NCI-H82 treated with DMSO at 0.1 percent for 48 hours (cell line): ENCODE data around the gene RPH3AL.

ENCODE experiments used
- DNase-seq: peaks from one replicate; lab custom pipeline; 2025; ENCODE audit not compliant: unreplicated experiment; lab: John Stamatoyannopoulos, UW

Gene RPH3AL

GRCh38 chr17:303168-303567, 49.4 kb downstream of the RPH3AL start:
- no peak for DNase-seq

DNA sequence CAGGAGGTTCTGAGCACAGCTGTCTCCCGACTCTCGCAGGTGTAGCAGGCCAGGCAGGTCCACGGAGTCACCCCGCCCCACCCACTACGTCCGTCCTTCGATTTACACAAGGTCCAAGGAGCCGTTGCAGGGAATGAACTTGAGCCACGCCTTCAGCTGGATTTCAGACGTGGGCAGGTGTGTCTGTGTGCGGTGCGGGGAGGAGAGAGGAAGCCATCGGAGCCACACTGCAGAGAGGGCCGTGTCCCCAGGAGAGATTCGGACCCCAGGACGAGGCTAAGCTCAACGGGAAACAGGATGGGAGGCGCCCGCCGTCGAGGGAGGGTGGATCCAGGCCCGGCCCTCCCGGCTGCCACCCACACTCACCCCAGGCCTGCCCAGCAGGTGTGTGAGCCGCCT, 50.3 kb downstream of the RPH3AL start:
- no peak for DNase-seq

DNA sequence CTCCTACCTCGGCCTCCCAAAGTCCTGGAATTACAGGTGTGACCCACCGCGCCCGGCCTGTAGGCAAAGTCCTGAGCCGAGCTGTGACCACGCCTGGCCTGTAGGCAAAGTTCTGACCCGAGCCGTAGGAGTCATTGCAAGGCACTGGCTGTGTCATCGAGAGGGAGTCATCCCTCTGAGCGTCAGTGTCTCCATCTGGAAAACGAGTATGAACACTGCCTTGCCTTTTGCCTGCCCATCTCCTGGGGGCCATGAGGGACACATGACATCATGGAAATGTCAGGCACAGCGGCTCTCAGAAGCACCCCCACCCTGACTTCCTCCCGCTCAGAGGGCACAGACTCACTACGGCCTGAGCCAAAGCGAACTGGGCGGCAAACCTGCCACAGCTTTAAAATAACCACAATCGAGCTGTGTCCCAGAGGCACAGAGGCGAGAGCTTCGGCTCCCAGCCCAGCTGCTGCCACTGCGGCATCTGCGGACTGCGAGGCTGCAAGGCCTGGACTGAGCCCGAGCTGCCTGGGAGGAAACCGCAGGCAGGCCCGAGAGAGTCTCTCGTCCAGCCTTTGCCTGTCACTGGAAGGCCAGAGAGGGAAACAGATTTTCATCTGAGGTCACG, 50.8 kb downstream of the RPH3AL start:
- DNase-seq: no peak

DNA sequence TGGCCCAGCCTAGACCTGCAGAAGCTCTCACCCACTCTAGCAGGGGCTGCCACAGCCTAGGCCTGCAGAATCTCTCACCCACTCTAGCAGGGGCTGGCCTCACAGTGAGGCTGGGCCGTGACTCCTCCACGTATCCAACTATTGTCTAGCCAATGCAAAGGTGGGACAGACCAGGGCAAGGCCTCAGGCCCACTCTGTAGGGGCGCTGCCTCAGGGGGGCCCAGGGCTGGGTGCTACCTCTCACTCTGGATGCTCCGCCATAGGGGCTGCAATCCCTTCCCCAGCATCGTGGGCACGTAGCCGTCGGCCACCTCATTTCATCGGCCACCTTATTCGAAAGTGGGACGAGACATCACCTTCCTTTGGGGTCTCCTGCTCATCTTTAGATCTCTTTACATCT, 51.7 kb downstream of the RPH3AL start:
- DNase-seq: no peak

GRCh38 chr17:299546-299945, 53.1 kb downstream of the RPH3AL start:
- no peak for DNase-seq

DNA sequence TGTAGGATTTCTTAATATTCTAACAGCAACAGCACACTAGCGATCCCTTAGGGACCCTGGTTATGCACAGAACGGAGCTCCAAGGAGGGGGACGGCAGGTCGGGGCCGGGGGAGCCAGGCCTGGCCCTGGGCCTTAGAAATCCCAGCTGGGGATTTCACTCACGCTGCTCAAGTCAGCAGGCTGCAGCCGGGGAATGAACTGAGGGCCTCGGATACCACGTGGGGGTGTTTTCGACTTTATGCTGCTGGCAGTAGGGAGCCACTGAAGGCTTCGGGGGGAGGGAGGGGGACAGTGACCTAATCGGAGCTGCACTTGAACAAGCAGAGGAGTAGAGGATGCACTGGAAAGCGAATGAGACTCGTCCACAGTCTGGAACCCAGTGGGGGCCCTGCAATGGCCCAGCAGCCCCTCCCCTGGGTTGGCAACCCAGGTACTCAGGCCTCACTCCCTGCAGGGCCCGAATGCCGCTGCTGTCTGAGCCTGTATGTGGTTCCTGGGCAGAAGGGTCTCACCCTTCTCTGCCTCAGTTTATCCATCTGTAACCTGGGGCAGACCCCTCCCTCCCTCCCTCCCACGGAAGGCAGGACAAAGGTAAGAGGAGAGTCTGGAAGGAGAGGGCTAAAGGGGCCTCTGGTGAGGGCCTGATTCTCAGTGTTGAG, 53.7 kb downstream of the RPH3AL start:
- no peak for DNase-seq

DNA sequence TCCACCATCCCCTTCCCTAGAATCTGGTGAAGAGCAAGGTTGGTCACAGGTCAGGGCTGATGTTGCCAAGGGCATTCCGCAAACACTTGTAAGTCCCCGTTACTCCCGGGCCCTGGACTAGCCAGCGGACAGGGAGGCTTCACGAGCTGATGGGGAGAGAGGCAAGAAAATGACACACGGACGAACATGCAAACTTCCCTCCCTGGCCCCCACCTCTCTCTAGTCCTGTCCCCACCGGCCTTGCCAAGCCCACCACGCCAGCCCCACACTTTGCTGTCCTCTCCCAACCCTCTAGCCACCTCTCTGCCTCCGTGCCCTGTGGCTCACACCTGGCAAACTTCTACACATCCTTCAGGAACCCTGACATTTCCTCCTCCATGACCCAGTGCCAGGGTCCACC, 54.8 kb downstream of the RPH3AL start:
- DNase-seq: no peak

DNA sequence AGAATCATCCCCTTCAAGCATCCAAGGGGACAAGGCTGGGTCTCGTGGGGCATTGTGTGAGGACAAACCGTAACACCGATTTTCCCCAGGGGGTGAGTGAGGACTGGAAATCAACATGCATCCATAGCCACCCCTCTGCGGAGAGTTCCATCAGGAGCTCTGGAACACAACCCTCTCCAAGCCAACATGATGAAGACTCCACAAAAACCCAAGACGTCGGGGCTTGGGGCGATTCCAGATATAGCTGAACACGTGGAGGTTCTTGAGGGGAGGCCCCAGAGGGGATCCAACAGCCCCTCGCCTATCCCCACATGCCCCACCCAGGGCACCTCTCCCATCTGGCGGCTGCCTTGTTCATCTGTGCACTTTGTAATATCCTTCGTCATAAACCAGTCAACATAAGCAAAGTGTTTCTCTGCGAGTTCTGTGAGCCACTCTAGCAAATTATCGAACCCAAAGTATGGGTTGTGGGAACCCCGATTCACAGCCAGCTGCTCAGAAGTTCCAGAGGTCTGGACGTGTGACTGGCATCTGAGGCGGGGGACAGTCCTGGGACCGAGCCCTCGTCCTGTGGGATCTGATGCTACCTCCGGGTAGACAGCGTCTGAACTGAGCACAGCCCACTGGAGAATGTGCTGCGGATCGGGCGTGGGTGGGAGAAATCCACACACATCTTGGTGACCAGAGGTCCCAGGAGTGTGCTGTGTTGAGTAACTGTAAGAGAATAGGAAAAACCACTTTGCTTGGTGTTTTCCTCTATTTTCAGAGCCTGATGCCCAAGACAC, 55.5 kb downstream of the RPH3AL start:
- DNase-seq: no peak

GRCh38 chr17:296379-296778, 56.2 kb downstream of the RPH3AL start:
- no peak for DNase-seq

DNA sequence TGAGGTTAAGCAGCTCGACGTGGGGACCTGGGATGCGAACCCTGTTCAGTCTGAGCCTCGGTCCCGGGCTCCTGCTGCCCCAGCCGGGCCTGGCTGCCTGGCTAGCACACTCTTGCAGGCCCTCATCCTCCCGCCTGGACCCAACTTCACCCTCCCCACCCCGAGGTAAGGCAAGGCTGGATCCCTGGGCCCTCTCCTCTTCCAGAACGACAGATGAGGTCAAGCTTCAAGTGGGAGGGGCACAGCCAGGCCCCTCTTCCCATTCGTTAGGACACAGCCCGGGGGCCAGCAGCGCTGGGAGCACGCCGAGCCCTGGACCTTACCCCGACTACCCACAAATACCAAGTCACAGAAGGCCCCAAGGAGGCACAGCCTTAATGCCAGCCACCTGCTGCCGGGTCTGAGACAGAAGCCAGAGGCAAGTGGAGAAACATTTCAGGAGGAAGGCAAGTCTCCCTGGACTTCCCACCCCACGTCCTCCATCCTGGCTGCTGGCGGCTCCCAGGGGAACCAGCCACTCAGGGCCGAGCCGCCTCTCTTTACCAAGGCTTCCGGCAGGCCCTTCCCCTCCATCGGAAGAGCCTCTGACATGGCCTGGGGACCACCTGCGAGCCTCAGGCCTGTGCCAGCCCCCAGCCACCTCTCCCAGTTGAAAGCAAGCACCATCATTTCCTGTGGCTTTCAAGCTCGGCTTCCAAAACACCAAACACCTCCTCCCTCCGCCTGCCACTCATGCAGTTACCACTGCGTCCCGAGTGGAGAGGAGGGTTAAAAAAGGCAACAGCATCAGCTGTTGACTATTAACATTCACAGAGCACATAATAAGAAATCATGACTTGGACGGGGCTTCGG, 59.9 kb downstream of the RPH3AL start:
- DNase-seq: no peak

- DNase-seq: no peak
Observed at GRCh38 chr17:292016-292415, 60.6 kb downstream of the RPH3AL start.

DNA sequence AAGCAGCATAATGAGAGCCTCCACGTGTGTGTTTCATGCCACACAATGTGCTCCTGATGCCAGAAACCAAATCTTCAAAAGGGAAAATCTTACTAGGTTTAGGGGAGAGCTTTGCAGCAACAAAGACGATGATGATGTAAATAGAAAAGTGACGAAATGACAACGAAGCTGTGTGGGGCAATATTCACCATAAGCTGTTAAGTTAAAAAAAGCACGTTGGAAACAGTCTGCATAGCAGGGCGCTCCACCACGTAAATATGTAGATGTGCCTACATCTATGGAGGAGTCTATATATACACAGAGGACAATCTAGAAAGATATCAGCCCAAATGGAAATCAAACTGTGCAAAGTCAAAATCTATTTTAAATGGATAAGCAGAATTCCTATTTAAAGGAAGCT, 61.0 kb downstream of the RPH3AL start:
- no peak for DNase-seq

- no peak for DNase-seq
Observed at GRCh38 chr17:290626-291025, 62.0 kb downstream of the RPH3AL start.

DNA sequence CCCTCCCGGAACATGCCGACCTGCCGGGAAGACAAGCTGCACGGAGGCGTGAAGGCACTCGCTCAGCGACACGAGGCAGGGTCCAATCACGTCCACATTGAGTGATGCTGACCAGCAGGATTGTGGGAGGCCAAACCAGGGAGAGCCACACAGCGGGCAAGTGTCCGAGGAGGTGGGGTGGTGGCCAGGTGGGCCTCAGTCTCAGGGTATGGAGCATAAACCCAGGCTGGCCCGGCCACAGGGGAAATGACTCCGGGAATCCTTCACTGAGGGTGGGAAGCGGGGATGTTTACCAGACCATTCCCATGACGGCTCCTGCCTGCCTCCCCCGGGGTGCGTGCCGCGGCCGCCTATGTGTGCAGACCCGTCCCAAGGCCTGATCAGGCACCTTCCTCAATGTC, 62.5 kb downstream of the RPH3AL start:
- no peak for DNase-seq

DNA sequence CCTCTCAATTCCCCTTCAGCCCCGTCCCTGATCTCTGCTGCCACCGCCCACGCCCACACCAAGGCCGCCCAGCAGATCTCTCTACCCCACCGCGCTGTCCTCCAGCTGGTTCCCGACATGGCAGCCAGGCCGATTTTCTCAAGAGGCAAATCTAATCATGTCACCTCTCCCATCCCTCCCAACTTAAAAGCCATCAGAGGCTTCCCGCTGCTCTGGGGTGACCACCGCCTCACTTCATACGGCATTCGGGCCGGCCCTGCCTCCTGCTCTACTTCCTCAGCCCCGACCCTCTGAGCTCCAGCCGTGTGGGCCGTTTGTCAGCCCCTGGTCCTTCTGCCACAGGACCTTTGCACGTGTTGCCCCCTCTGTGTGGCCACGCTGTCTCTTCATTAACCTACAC, 63.2 kb downstream of the RPH3AL start:
- DNase-seq: no peak

- DNase-seq: no peak
Observed at GRCh38 chr17:288802-289356, 63.7 kb downstream of the RPH3AL start.

DNA sequence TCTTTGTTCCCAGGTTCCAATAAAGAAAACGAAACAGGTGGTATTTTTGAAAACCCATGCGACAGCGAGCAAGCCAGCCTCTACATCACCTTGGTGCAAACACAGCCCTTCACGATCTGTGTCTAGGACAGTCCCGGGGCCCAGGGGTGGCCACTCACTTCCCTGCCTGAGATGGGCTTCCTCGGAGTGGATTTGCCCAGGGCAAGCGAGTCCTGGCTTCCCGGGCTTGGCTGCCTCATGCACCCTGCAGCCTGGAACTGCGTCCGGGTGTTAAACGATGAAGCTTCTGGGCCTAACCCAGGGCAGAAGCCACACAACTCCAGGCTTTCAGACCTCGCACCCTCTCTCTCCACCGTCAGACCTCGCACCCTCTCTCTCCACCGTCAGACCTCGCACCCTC, 66.0 kb downstream of the RPH3AL start:
- no peak for DNase-seq

- DNase-seq: no peak
Observed at GRCh38 chr17:285751-286422, 66.7 kb downstream of the RPH3AL start.

DNA sequence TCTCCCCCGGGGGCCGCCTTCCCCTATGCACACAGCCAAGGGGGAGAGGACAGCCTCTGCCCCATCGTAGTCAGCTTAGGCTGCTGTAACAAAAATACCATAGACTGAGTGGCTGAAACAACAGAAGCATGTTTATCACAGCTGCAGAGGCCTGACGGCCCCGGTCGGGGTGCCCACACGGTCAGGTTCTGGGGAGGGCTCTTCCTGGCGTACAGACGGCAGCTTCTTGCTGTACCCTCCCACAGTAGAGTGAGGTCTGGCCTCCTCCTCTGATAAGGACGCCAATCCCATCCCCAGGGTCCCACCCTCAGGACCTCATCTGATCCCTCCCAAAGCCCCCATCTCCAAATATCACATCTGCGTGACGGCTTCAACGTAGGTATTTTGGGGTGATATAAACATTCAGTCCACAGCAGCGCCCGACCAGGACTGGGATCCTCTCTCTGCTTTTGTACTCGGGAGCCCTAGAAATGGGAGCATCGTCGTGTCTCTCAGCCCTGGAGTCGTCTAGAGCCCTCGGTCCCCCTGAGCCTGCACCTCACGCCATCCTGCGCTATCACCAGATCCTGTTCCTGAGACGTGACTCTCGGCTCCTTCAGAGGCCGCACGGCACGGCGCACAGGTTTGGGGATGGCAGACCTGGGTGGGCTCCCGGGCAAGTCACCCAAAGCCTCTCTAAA, 67.8 kb downstream of the RPH3AL start:
- DNase-seq: no peak
